HG03280 (cell line): ENCODE results near the gene IL20.
"Not testable (repeated sequence)": the region's sequence is repeated elsewhere in the genome, so short reads cannot be mapped to it uniquely, and the experiment has no call there.

Experiments used
- ATAC-seq: cut with Tn5 transposase; IDR thresholded peaks from one replicate; pipeline ENCODE4 v1.9.1; 2021; ENCODE audit warnings: mild to moderate bottlenecking, moderate library complexity; ENCODE audit not compliant: unreplicated experiment

Gene IL20

DNA sequence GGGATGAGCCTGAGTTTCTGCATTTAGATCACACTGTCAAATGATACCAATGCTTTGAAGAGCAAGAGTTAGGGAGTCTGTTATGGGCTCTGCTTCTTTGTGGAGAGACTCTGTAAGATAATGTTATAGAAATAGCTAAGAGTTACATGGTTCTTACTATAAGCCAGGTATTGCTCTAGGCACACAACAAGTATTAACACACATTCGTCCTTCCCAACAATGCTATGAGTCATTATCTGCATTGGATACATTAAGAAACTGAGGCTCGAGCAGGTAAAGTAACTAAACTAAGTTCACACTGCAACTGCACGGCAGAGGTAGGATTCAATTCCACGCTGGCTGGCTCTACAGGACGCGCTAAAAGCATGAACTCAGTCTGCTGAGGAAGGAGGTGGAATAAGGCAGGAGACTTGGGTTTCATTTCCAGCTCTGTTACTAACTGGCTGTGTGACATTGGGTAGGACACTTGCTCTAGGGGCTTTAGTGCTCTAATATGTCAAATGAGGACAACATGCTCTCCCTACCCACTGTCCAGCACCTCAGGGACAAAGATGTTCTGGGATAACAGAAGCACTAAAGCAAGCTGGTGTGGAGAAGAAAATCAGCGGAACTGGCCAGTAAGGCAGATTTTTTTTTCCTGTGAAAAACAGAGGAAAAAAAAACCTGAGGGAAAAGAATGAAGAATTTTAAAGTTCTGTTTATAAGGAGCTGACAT lies 23.7 kb upstream of the IL20 start:
- ATAC-seq: no peak

DNA sequence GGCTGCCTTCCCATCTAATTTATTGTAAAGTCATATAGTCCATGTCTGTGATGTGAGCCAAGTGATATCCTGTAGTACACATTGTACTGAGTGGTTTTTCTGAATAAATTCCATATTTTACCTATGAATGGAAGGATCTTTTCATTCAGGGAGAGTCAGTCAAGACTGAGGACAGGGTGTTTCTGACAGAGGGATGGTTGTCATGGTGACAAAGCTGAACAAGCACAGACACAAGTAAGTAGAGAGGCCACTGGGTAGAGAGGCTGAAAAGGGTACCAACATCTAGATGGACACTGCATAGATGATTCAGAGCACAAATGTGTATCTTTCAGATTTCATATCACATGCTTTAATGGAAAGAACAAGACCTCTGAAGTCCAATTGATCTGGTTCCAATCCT lies 22.6 kb upstream of the IL20 start:
- no peak for ATAC-seq

DNA sequence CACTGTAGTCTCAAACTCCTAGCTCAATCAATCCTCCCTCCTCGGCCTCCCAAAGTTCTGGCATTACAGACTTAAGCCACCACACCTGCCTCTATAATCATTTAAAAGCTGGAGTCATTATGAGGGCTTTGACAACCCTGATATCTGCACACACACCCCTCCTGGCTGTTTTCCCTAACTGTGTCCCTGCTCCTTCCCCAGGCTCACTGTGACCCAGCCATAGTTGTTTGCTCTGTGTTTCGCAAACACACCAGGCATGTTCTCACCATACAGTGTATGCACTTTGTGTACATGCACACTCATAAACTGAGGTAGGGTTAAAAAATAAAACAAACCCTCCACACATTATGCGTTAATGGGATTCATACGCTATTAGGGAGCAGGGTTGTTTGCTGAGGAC lies 21.8 kb upstream of the IL20 start:
- no peak for ATAC-seq

DNA sequence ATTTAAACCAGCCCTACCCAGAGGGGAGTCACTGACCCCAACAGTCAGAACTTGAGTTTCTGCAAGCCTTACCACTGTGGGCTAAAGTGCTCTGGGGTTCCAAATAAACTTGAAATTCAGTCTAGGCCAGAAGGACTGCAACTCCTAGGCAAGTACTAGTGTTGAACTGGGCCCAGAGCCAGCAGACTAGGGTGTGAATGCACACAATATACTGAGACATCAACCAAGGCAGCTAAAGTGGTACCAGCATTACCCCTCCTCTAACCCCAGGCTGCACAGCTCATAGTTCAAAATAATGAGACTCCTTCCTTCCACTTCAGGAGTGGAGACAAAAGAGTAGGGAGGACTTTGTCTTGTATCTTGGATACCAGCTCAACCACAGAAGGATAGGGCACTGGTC lies 18.9 kb upstream of the IL20 start:
- no peak for ATAC-seq

DNA sequence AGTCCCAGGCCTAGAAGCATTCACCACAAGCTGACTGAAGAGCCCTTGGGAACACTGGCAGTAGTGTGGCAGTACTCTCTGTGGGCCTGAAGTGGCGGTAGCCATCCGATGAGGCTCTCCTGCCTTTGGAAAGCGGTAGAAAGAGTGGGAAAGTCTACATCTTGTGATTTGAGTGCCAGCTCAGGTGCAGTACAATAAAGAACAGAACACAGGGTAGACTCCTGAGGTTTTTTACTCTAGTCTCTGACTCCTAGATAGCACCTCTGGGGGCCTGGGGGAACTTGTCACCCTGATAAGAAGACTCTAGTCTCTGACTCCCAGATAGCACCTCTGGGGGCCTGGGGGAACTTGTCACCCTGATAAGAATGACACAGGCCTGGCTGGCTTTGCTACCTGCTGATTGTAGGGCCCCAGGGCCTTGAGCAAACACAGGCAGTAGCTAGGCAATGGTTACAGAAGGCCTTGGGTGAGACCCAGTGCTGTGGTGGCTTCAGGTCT lies 18.0 kb upstream of the IL20 start:
- no peak for ATAC-seq

DNA sequence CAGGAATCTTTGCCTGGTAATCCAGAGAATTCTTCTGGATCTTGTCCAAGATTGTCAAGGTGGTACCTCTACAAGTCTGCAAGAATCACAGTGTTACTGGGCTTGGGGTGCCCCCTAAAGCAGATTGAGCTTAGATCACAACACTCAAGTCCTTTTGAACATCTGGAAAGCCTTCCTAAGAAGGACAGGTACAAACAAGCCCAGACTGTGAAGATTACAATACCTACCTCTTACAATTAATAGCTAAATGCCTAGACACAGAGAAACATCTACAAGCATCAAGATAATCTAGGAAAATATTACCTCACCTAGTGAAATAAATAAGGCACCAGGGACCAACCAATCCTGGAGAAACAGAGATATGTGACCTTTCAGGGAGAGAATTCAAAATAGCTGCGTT lies 17.5 kb upstream of the IL20 start:
- no peak for ATAC-seq

GRCh38 chr1:206850401-206850800 lies 15.0 kb upstream of the IL20 start:
- no peak for ATAC-seq

DNA sequence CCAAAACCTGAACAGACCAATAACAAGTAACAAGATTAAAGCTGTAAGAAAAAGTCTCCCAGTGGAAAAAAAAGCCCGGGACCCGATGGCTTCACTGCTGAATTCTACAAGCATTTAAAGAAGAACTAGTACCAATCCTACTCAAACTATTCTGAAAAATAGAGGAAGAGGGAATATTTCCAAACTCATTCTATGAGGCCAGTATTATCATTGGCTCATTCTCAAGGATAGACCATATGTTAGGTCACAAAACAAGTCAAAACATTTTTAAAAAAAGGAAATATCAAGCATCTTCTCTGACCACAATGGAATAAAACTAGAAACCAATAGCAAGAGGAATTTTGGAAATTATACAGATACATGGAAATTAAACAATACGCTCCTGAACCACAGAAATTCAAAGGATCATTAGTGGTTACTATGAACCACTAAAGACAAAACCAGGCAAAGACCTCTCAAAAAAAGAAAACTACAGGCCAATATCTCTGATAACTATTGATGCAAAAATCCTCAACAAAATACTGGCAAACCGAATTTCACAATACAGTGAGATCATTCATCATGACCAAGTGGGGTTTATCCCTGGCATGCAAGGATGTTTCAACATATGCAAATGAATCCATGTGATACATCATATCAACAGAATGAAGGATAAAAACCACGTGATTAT lies 13.9 kb upstream of the IL20 start:
- no peak for ATAC-seq

DNA sequence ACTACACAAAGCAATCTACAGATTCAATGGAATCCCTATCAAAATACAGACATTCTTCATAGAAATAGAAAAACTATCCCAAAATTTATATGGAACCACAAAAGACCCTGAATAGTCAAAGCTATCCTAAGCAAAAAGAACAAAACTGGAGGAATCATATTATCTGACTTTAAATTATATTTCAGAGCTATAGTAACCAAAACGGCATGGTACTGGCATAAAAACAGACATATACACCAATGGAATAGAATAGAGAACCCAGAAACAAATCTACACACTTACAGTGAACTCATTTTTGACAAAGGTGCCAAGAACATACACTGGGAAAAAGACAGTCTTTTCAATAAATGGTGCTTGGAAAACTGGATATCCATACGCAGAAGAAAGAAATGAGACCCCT lies 12.8 kb upstream of the IL20 start:
- ATAC-seq: not testable (repeated sequence)

DNA sequence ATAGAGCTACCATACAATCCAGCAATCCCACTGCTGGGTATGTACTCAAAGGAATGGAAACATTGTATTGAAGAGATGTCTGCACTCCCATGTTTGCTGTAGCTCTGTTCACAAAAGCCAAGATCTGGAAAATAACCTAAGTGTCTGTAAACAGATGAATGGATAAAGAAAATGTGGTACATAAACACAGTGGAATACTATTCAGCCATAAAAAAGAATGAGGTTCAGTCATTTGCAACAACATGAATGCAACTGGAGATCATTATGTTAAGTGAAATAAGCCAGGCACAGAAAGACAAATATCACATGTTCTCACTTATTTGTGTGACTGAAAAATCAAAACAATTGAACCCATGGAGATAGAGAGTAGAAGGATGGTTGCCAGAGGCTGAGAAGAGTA lies 11.7 kb upstream of the IL20 start:
- not testable (repeated sequence) for ATAC-seq

DNA sequence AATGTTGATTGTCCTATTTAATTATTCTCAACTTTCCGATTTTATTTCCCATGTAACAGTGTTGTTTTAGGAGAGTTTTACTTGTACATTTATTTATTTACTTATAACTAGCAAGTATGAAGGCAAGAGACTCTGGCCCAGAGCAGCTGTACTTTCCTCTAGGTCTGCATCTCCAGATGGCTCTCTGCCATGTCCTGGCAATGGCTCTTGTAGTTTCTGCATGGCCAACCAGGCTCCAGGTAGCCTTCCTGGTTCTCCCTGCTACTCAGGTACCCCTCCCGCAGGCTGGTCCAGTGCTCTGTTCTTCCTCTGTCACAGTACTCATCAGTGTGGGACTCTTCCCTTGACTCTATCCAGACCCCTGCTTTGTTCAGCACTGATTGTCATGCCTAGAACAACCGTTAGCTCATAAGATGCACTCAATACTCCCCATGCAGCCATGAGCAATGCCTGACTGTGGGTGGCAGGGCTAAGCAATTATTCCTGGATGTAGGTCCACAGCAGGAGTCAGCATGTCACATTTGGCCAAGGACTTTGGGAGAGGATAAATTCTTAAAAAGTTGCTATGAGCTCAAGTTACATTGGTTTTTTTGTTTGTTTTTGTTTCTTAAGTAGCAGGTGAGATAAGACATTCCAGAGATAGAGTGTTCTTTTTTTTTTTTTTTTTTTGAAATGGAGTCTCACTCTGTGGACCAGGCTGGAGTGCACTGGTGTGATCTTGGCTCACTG lies 10.9 kb upstream of the IL20 start:
- ATAC-seq: no peak

DNA sequence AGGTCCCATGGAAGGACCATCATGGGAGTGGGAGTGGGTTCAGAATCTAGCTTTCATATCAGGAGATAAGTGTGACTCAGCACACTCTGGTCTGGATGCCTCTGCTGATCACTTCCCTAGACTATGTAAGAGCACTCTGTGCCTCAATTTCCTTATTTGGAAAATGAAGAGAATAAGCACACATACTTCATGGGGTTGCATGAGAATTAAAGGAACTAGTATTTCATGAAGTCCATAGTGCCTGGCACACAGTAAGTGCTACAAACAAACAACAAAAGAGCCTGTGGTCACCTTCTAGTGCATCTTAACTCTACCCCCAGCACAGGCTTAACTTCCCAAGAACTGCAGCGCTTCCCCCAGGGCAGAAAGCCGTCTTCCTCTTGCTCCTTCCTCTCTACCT lies 9.6 kb upstream of the IL20 start:
- no peak for ATAC-seq

DNA sequence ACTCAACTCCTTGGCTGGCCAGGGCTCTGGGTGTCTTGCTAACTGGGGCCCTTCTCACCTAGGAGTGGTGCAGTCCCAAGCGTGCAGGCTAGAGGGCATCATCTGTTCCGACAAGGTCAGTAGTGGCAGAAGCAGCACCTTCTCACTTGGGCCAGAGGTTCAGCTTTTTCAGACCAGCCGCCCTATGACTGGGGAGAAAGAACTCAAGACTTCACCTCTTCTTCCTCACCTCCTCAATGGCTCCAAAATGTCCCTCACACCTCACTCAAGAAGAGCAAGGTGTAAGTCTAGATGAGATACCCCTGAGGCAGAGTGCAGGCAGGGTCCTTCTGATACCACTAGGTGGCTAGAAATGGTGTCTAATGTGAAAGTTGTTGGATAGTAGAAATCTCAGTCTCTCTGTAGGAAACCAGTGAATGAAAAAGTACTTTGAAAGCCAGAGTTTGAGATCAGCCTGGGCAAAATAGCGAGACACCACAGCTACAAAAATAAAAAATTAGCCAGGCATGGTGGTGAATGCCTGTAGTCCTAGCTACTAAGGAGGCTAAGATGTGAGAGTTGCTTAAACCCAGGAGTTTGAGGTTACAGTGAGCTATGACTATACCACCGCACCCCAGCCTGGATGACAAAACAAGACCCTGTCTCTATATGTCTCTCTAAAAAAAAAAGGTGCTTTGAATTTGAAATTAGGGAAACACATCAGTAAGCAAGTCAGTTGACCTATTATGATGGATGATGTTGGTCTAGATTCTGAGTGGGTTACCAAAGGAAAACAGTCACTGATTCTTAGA lies 8.6 kb upstream of the IL20 start:
- peak; percentile 71 for ATAC-seq

DNA sequence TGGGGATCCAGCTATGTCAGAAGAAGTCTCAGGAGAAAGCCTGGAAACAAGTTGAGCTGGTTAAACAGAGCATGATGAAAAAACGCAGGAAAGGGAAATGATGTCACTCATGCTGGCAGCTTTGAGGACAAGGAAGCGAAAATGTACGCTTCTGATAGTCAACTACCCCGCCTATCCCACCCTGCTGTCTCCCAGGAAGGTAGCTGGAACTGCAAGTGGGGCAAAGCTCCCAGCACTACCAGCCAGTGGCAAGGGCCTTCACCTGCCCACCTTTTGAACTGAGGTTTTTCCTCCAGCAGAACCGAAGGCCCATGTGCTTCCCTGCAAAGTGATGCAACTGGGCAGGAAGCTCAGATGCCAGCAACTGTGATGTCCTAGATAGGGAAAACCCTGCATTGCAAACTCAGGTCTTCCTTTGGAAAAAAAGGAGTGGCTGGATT lies 6.3 kb upstream of the IL20 start:
- no peak for ATAC-seq

- no peak for ATAC-seq
Measured at GRCh38 chr1:206860165-206860564, 5.3 kb upstream of the IL20 start.

DNA sequence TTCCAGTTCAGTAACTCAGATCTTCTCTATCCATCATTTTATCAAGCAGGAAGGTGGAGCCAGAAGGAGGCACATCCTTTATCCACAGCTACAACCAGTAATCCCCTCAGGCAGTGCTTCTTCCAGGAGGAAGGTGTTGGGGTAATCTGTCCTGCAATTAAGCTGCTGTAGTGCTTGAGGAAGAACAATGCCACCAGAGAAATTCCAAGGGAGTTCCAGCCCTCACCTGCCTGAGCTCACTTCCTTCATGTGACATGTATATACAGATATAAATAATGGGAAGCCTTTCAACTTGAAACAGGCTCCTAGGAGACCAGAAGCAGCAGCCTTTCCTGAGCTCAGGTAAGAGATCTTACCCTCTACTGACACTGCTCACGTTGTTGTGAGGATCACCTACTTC lies 2.2 kb upstream of the IL20 start:
- no peak for ATAC-seq

DNA sequence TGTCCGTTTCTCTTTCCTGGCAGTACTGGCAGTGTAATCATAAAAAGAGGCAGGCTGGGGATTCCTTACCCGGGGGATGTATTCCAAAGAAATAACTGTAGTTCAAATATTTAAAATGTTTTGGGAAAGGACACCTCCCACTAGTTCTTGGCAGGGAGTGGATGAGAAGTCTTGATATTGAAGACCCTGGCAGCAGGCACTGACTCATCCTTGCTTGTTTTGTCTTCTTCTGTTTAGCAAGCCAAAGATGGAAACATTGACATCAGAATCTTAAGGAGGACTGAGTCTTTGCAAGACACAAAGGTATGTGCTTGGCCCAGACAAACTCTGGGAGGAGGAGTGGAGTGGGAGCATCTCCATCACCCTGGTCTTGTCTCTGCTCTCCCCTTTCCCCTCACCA lies 639 bp downstream of the IL20 start:
- ATAC-seq: no peak

- no peak for ATAC-seq
Measured at GRCh38 chr1:206867239-206867638, 1.8 kb downstream of the IL20 start.

- no peak for ATAC-seq
Measured at GRCh38 chr1:206867716-206868115, 2.3 kb downstream of the IL20 start.

DNA sequence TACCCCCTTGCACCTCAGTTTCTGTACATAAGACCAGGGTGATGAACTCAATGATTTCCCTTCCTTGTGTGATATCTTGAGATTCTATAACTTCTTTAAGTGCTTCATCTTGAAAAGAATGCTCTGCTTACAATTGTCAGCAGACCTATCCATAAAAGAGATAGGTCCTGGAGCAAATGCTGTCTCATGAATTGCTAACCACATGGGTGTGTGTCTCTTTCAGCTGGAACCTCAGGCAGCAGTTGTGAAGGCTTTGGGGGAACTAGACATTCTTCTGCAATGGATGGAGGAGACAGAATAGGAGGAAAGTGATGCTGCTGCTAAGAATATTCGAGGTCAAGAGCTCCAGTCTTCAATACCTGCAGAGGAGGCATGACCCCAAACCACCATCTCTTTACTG lies 2.8 kb downstream of the IL20 start:
- no peak for ATAC-seq

GRCh38 chr1:206872139-206872538 lies 6.7 kb downstream of the IL20 start:
- no peak for ATAC-seq
